ENCODE results near the gene PTPRF.

Gene PTPRF

DNA sequence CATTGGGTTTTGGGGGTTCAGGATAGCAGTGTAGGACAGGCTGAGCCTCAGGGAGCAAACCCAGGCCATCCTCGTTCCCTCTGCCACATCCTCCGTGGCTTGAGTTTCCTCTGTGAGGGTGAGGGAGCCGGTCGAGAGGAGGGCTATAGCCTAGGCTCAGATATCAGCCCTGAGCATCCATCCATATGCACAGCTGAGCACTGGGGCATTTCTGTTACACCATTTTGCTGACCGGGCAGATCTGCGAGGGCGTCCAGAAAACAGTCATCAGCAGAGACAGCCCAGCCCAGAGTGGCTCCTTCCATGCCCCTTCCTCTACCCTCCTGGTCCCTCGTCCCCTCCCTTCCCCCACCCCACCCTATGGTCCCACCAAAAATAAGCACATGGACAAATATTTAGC lies 53.5 kb downstream of the PTPRF start:
- TF ChIP-seq, protein P1, sequence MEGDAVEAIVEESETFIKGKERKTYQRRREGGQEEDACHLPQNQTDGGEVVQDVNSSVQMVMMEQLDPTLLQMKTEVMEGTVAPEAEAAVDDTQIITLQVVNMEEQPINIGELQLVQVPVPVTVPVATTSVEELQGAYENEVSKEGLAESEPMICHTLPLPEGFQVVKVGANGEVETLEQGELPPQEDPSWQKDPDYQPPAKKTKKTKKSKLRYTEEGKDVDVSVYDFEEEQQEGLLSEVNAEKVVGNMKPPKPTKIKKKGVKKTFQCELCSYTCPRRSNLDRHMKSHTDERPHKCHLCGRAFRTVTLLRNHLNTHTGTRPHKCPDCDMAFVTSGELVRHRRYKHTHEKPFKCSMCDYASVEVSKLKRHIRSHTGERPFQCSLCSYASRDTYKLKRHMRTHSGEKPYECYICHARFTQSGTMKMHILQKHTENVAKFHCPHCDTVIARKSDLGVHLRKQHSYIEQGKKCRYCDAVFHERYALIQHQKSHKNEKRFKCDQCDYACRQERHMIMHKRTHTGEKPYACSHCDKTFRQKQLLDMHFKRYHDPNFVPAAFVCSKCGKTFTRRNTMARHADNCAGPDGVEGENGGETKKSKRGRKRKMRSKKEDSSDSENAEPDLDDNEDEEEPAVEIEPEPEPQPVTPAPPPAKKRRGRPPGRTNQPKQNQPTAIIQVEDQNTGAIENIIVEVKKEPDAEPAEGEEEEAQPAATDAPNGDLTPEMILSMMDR (IDR thresholded peaks at IDR 0.05; ENCODE audit: insufficient read depth, low read depth, low read length, missing control alignments), result no peak
- DNase-seq (ENCODE audit: low read depth), result no peak
- H3K4me3 ChIP-seq (ENCODE audit: low read length), result no peak overlapping the region

DNA sequence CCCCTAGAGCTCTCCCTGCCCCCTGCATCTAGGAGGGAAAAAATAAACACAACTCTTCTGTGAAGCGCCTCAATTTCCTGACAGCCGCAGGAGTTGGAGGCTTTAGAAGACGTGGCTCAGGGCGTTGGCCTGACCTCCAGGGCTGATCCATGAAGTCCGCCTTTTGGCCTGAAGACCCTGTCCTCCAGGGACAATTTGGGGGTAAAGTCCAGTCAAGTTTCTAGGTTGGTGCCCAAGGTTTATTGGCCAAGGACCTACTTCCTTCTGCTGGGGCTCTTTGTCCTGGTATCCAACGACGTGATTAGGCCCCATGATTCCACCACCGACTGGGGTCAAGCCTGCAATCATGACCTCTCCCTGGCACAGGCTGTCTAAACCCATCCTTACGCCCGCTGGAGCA lies 54.9 kb downstream of the PTPRF start:
- TF ChIP-seq, protein P1 (IDR thresholded peaks at IDR 0.05; ENCODE audit: insufficient read depth, low read depth, low read length, missing control alignments), result no peak
- H3K4me3 ChIP-seq (ENCODE audit: low read length), result no peak overlapping the region
- DNase-seq (ENCODE audit: low read depth), result no peak

DNA sequence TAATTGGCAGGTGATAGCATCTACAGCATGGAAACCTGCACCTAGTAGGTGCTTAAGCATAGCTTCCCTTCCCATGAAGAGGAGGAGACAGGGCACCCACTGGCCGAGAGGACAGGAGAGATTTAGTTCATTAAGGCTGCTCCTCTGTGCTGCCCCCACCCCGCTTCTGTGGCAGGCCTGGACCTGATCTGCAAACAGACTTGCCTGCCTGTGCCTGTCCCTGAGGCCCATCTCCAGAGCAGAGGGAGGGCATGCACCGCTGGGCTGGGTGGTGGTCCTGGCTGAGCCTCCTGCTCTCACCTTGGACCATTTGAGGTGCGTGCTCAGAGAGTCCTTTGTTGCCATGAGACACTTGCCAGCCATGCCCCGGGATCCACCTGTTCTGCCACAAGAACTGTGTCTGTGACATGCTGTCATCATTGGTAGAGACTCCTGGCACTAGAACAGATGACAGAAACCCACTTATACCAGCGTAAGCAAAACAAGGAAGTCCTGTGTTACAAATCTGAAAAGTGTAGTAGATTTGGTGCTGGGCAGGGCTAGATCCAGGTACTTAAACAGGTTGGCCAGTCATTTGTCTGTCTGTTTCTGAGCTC lies 55.6 kb downstream of the PTPRF start:
- peak; percentile 72 for DNase-seq (ENCODE audit: low read depth)
- H3K4me3 ChIP-seq (ENCODE audit: low read length), result no peak overlapping the region
- TF ChIP-seq, protein P1 (IDR thresholded peaks at IDR 0.05; ENCODE audit: insufficient read depth, low read depth, low read length, missing control alignments), result no peak

DNA sequence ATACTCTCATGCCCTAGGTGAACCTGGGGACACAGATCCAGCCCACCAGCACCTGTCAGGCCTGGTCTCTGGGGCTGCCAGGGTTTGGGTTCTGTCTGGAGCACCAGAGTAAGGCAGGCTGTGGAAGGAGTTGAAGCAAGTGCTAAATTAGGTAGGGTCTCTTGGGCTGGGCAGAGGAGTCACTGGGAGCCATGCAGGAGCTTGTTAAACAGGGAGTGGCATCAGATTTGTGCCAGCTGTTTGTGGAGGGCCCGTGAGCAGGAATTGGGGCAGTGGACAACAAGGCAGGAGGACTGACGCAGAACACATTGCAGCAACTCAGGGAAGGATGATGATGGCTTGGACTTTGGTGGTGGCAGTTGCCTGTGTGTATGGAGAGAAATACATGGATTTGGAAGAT lies 56.3 kb downstream of the PTPRF start:
- H3K4me3 ChIP-seq (ENCODE audit: low read length), result no peak overlapping the region
- DNase-seq (ENCODE audit: low read depth), result no peak
- TF ChIP-seq, protein P1 (IDR thresholded peaks at IDR 0.05; ENCODE audit: insufficient read depth, low read depth, low read length, missing control alignments), result no peak

DNA sequence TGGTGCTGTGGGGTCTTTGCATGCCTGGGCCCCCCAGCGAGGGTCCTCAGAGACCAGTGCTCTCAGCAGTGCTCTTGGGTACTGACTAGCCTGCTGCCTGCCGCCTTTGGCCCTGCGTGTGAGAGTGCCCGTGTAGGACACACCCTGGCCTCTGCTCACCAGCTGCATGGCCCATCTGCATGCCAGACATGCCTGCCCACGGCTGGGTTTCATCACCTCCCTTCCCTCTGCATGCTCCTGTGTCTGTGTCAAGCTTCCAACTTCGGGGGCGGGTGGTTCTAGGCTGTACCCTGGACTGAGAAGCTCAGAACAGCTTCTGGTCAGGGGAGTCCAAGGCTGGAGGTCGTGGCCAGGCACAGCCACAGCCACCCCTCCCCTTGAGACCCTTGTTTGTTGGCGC lies 56.9 kb downstream of the PTPRF start:
- peak; percentile 78 for DNase-seq (ENCODE audit: low read depth)

DNA sequence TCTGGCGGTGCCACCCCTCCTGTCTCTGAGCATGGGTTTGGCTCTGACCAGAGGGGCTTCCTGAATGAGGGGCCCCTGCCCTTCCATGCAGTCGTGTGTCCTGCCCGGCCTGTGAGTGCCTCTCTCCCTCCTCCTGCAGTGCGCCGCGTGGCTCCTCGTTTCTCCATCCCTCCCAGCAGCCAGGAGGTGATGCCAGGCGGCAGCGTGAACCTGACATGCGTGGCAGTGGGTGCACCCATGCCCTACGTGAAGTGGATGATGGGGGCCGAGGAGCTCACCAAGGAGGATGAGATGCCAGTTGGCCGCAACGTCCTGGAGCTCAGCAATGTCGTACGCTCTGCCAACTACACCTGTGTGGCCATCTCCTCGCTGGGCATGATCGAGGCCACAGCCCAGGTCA lies 57.9 kb downstream of the PTPRF start:
- TF ChIP-seq, protein P1 (IDR thresholded peaks at IDR 0.05; ENCODE audit: insufficient read depth, low read depth, low read length, missing control alignments), result no peak
- no peak for DNase-seq (ENCODE audit: low read depth)
- no peak overlapping the region for H3K4me3 ChIP-seq (ENCODE audit: low read length)

More for the DNA sequence above, 56.9 kb downstream of the PTPRF start:
- TF ChIP-seq, protein P1 (IDR thresholded peaks at IDR 0.05; ENCODE audit: insufficient read depth, low read depth, low read length, missing control alignments), result no peak
- no peak overlapping the region for H3K4me3 ChIP-seq (ENCODE audit: low read length)

DNA sequence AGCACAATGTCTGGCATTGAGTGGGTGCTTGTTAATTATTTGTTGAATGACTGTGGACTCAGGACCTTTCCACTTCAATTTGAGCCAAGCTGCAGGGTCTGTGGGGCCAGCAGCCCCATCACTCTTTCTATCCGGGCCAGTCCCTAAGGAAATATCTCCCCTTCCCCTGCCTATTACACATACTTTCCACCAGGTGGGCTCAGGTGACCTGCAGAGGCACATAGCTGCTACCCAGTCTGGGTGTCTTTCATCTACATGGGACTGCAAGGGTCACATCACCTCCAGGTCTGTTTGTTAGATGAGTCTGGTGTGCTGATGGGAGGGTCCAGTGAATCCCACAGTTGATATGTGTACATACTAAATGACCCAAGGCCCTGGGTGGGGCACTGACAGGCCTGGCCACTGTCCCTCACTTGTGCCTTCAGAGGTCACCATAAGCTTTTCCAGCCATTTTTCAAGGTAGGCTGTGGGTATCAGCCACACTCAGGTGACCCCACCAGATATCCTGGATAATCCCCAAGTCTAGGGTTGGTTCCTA lies 59.8 kb downstream of the PTPRF start:
- H3K4me3 ChIP-seq (ENCODE audit: low read length), result no peak overlapping the region
- TF ChIP-seq, protein P1 (IDR thresholded peaks at IDR 0.05; ENCODE audit: insufficient read depth, low read depth, low read length, missing control alignments), result peak; percentile 37
- DNase-seq (ENCODE audit: low read depth), result no peak

All from epithelial cell of esophagus (primary cell).